CD4-positive, alpha-beta T cell treated with Interleukin-10 for 1 hour (primary cell): ENCODE data around the gene GPR82.
"Not testable (repeated sequence)": the region's sequence is repeated elsewhere in the genome, so short reads cannot be mapped to it uniquely, and the experiment has no call there.

Experiments used
- DNase-seq: peaks from one replicate; pipeline ENCODE4 v3.0.0-alpha.2; 2020

GPR82 gene

GRCh38 chrX:41719610-41720009 lies 4.4 kb upstream of the GPR82 start:
- not testable (repeated sequence) for DNase-seq

GRCh38 chrX:41720125-41720779 lies 3.7 kb upstream of the GPR82 start:
- peak; percentile 51 for DNase-seq

DNA sequence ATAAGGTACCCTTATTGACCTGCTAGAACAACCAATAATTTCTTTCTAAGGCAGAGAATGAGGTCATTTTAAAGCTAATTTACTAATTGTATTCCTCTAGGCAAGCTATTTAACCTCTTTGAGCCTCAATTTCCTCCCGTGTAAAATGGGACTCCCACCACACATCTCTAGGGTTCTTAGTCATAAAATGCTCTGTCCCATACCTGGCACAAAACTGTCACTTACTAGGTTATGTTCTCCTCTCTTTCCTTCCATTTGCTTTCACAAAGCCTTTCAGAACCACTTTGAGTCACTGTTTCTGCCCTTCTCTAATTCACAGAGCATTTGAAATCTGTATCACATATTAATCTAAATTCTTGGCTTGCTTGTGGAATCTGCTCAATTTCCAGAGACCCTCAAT lies 2.4 kb upstream of the GPR82 start:
- DNase-seq = no peak

DNA sequence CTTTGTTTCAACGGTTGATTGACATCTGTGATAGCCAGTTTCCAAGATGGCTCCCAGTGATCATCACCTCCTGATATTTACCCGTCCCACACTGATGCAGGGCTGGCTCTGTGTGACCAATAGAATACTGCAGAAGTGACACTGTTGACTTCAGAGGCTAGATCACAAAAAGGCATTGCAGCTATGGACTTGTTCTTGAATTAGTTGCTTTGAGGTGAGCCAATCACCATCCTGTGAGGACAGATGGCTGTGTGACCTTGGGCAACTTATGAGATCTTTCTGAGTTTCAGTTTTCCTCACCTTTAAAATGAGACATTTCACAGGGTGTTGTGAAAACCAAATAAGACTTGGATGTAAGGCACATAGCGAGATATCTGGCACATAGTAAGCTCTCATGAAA lies 1.8 kb upstream of the GPR82 start:
- no peak for DNase-seq

DNA sequence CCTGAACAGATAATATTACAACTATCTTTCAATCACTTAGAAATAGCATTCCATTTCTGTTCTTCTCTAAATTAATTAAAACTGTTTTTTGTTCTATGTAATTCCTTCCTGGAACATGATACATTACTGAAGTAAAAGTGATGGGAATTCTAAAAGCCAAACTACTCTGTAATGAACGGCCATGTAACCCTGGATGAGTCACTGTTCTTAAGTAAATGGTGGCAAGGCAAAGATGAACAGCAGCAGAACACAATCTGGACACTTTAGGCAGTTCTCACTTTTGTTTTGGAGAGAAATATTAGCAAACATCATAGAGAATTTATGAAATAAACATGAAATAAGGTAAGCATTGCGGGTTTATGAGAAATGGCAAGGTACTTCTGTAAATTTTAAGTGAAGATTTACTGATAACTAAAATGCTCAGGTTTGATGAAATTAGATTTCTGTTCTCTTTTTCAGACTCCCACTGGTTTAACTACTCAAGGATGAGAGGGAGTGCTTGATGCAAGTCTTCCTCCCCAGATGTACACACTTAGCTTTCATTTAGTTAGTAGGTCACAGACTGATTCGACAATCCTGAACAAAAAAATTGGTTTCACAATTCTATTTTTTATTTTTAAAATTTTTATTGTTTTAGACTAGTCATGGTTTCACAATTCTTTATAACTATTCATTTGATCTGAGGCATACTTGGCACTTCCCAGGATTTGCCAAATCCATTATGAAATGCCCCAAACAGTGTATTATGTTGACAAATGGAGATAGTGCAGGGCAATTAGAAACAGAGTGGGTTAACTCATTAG lies 964 bp upstream of the GPR82 start:
- DNase-seq = no peak

DNA sequence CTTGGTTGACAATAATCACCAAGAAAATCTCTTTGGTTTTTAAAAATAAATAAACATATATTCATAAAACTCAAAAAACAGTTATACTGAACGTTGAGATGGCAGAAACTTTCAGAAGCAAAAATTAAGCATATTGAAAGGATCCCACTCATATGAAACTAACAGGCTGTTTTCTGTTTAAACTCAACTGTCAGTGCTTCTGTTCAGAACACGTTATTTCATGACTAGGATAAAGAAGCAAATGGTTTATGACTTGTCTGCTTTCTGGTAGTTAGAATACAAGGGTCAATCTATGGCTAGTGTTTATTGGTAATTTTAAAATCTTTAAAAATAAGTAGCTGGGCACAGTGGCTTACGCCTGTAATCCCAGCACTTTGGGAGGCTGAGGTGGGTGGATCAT lies 4.1 kb downstream of the GPR82 start:
- DNase-seq = no peak

DNA sequence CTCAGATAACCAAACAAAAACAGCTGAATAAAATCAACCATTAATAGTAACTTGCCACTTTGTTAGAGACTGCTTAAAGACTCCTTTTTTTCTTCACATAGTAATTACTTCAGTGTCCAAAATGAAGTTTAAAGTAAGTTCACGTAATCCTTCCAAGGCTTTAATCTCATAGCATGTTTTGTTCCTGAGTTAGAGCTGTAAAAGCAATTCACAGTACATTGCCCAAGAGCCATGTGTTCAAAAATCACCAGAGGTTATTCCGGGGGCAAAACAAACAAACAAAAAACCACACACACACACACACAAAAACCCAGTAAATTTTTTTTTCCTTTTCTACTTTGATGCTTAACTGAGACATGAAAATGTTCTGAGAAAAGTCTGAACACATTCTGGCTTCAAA lies 6.1 kb downstream of the GPR82 start:
- no peak for DNase-seq

- no peak for DNase-seq
These were observed 8.3 kb downstream of the GPR82 start for GRCh38 chrX:41732260-41732659.

- peak; percentile 11 for DNase-seq
These were observed 10.0 kb downstream of the GPR82 start for GRCh38 chrX:41733939-41734338.

GRCh38 chrX:41734530-41734929 lies 10.5 kb downstream of the GPR82 start:
- DNase-seq = peak; percentile 9

DNA sequence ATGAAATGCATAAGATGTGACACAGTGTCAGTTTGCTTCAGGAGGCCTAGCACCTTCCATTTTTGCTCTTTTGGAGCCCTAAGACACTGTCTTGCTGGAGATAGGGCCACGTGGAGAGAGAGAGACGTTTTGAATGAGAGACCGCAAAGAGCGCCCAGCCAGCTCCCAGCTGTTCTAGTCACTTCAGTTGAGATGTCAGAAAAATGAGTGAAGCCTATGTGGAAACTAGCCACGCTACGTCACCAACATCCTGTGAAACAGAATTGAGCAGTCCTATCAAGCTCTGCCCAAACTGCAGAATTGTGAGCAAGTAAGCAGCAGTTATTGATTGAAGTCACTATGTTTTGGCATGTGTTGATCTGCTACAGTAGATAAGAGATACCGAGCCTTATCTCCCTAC lies 13.1 kb downstream of the GPR82 start:
- peak; percentile 19 for DNase-seq

- no peak for DNase-seq
These were observed 15.9 kb downstream of the GPR82 start for GRCh38 chrX:41739871-41740270.

DNA sequence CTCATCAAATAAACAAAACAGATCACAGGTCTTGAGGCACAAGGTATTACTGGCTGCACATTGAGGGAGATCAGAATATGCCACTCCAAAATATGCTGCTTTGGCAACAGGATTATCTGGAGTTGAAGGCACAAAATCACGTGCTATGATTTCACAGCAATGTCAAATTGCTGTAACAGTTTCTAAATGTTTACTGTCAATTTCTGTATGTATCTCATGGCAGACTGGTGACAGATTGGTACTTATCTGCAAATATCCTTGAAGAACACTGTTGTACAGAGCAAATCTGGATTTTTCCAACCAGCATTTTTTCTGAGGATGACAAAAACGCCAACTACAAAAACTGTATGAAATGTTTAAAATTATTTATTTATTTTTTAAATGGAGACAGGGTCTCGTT lies 26.7 kb downstream of the GPR82 start:
- DNase-seq = no peak

DNA sequence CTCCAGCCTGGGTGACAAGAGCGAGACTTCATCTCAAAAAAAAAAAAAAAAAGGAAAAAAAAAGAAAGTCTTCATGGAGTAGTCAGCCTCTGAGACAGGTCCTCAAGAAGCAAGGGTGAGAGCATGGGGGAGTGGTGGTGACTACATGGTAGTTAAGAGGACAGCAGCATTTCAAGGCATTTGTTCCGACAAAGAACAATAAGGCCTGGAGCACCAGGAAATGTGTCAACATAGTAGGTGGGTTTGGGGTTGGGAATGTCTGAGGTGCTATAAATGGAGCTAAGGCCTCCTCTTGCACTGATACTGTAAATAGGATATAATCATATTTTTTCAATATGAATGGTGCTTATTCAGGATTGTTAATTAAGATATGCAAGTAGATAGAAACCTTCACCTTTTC lies 34.4 kb downstream of the GPR82 start:
- DNase-seq = no peak

GRCh38 chrX:41759817-41760216 lies 35.8 kb downstream of the GPR82 start:
- DNase-seq = peak; percentile 41

DNA sequence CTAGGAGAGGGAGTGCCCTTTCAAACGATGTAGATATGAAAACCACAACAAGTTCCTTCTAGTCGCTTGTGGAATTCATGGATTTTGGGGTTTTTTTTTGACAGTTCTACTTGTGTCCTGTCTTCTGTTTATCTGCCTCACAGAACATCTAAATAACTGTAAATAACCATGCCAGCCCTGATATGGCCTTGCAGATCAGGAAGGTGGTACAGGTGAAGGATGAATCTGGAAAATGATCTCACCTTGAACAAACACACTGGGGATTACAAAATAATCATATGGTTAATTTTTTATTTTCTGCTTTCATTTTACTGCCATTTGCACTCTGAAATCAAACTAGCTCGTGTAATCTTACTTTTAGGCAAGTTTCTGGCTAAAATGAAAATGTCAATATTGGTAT lies 37.2 kb downstream of the GPR82 start:
- DNase-seq = no peak

DNA sequence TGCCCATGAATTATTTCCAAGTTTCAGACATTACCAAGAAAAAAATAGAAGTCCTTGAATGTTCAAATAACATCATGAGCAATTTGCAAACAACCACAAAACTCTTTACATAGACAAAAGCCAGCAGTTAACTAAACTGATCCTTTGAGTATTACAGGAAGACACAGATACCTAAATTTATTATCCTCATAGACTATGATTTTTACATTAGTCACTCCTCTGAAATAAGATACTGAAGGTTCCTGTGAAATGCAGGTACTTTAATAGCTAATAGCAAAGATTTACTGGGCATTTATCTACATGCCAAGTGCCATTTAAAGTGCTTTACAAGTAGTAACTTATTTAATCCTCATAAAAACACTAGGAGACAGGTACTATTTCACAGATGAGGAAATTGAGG lies 37.7 kb downstream of the GPR82 start:
- DNase-seq = no peak

- DNase-seq = no peak
These were observed 55.1 kb downstream of the GPR82 start for GRCh38 chrX:41779030-41779564.
